Measurements from ENCODE around the gene EML6. TPM values are rescaled to one million over a fixed set of nuclear protein-coding genes. Genes with fewer than 3 reads are reported as not detected.

The EML6 gene
- total RNA-seq, 1 experiment from 2014 or later, result 1.5 TPM

- Histone ChIP-seq H2BK120ac (ENCODE audit: low read depth, low read length, poor library complexity, severe bottlenecking) (no peak overlapping the region), H2AK5ac (ENCODE audit: insufficient read length, low read length) (no peak overlapping the region), H3K18ac (ENCODE audit: insufficient read length, low read depth, low read length) (no peak overlapping the region), H3K9me3 (ENCODE audit: control insufficient read depth, low read depth, low read length) (no peaks in the 10 kb centered on the region), H3K9ac (ENCODE audit: extremely low read depth, insufficient read length, low read length) (no peak overlapping the region), H2BK5ac (ENCODE audit: insufficient read length, low read length) (no peak overlapping the region), H4K8ac (replicated peaks; ENCODE audit: insufficient read length, low read depth, low read length) (no peak overlapping the region), H3K14ac (ENCODE audit: insufficient read depth, low read length) (no peak overlapping the region), H3K4me1 (ENCODE audit: insufficient read depth, low read length) (no peaks in the 10 kb centered on the region), H3K4me2 (ENCODE audit: insufficient read depth, insufficient read length, low read length) (no peak overlapping the region), H2BK20ac (ENCODE audit: low read depth, low read length, poor library complexity, severe bottlenecking) (no peak overlapping the region), H3K27me3 (ENCODE audit: insufficient read depth, low read length) (no peaks in the 10 kb centered on the region), H3K79me1 (ENCODE audit: insufficient read depth, low read depth, low read length, poor library complexity, severe bottlenecking) (no peaks in the 10 kb centered on the region), H4K5ac (ENCODE audit: insufficient read length, low read depth, low read length) (no peak overlapping the region), H2BK15ac (ENCODE audit: low read depth, low read length) (no peak overlapping the region), H3K23ac (ENCODE audit: insufficient read length, low read depth, low read length) (no peak overlapping the region), H3K23me2 (ENCODE audit: insufficient read length, low read depth, low read length, poor library complexity, severe bottlenecking) (no peaks in the 10 kb centered on the region), H3K56ac (ENCODE audit: insufficient read length, low read depth, low read length) (no peak overlapping the region), H3K79me2 (ENCODE audit: insufficient read depth, low read length) (no peaks in the 10 kb centered on the region), H4K91ac (ENCODE audit: insufficient read length, low read depth, low read length) (no peak overlapping the region), H2BK12ac (ENCODE audit: insufficient read length, low read depth, low read length) (no peak overlapping the region), H3K4ac (ENCODE audit: low read depth, low read length) (no peak overlapping the region), H3K27ac (ENCODE audit: insufficient read length, low read depth, low read length) (no peak overlapping the region), H3T11ph (ENCODE audit: low read length) (no peak overlapping the region), H4K20me1 (ENCODE audit: control insufficient read depth, insufficient read depth, insufficient read length) (no peaks in the 10 kb centered on the region), H2AFZ (ENCODE audit: low read length) (no peak overlapping the region)
- no peaks in the 10 kb centered on the region for H3K4me1 Mint-ChIP-seq
- no CpG with 5 or more reads among the region's 11 CpGs for WGBS (ENCODE audit: extremely low coverage, insufficient read length, low lambda C conversion rate)
- TF ChIP-seq, protein P1, sequence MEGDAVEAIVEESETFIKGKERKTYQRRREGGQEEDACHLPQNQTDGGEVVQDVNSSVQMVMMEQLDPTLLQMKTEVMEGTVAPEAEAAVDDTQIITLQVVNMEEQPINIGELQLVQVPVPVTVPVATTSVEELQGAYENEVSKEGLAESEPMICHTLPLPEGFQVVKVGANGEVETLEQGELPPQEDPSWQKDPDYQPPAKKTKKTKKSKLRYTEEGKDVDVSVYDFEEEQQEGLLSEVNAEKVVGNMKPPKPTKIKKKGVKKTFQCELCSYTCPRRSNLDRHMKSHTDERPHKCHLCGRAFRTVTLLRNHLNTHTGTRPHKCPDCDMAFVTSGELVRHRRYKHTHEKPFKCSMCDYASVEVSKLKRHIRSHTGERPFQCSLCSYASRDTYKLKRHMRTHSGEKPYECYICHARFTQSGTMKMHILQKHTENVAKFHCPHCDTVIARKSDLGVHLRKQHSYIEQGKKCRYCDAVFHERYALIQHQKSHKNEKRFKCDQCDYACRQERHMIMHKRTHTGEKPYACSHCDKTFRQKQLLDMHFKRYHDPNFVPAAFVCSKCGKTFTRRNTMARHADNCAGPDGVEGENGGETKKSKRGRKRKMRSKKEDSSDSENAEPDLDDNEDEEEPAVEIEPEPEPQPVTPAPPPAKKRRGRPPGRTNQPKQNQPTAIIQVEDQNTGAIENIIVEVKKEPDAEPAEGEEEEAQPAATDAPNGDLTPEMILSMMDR (conservative IDR thresholded peaks at IDR 0.05), result no peak
- H3K36me3 Mint-ChIP-seq (ENCODE audit: insufficient read depth in 1 of 3, low read depth in 3 of 3), result no peaks in the 10 kb centered on the region
- H3K4me3 Mint-ChIP-seq, result no peak overlapping the region
- no peak for DNase-seq
- H3K27me3 Mint-ChIP-seq (ENCODE audit: low read depth), result no peaks in the 10 kb centered on the region
- no peak overlapping the region for H3K27ac Mint-ChIP-seq
- no peaks in the 10 kb centered on the region for H3K9me3 Mint-ChIP-seq
Measured at GRCh38 chr2:54897420-54898310, 174.2 kb downstream of the EML6 start.
